NT2/D1 (cell line): Measurements from ENCODE around the gene CISD2.

Experiments used
- YY1 ChIP-seq: IDR thresholded peaks from 2 replicates; pipeline ENCODE4 v1.6.1; 2011; ENCODE audit not compliant: insufficient read length, insufficient read depth
- ZNF274 ChIP-seq: IDR thresholded peaks from 2 replicates; pipeline ENCODE4 v1.6.1; 2011; ENCODE audit warnings: mild to moderate bottlenecking, low read depth, low read length

- TF ChIP-seq YY1 = no peak
- no peak for TF ChIP-seq ZNF274
Measured at GRCh38 chr4:102842367-102842766, 26.4 kb upstream of the CISD2 start.
